GM12878 (cell line): ENCODE data around the gene AGMAT.

Source experiments
- CEBPB ChIP-seq, 2 experiments: fragments of 150-350 bp in 1 of 2; IDR thresholded peaks; 2 replicates each; pipeline ENCODE4 v1.6.1; 2012 to 2014; ENCODE audit warnings: low read depth in 2 of 2, low read length in 2 of 2, borderline replicate concordance in 1 of 2, inconsistent platforms in 1 of 2
- CTCF ChIP-seq, 3 experiments: IDR thresholded peaks in 2 of 3; conservative IDR thresholded peaks in 1 of 3; 2 replicates each; pipeline ENCODE4 v1.5.1; 2011; ENCODE audit warnings: low read depth in 3 of 3, low read length in 3 of 3, mild to moderate bottlenecking in 3 of 3, control low read depth in 2 of 3, moderate library complexity in 2 of 3, inconsistent platforms in 1 of 3, mixed read lengths in 1 of 3; ENCODE audit not compliant: control insufficient read depth in 2 of 3, insufficient read depth in 1 of 3; ENCODE audit errors: extremely low read depth in 1 of 3
- EP300 ChIP-seq, 2 experiments: fragments of 150-350 bp in 1 of 2; IDR thresholded peaks; 2 replicates each; pipeline ENCODE4 v1.6.1; 2011 to 2012; ENCODE audit warnings: low read depth in 2 of 2, low read length in 2 of 2, borderline replicate concordance in 1 of 2, improper control_type of control experiment in 1 of 2, inconsistent platforms in 1 of 2; ENCODE audit not compliant: control insufficient read depth in 1 of 2
- HDAC6 ChIP-seq: fragments of 200-600 bp; sonication (generic); IDR thresholded peaks from one replicate; pipeline ENCODE4 v1.8.0; 2017; ENCODE audit warnings: antibody characterized with exemption; ENCODE audit not compliant: unreplicated experiment
- POLR2A ChIP-seq: IDR thresholded peaks from 2 replicates; pipeline ENCODE4 v1.6.1; 2011; ENCODE audit warnings: low read depth, mild to moderate bottlenecking, low read length
- TCF3 ChIP-seq: IDR thresholded peaks from 2 replicates; pipeline ENCODE4 v1.6.1; 2012; ENCODE audit warnings: low read depth, mild to moderate bottlenecking, low read length, borderline replicate concordance; ENCODE audit not compliant: insufficient read depth
- YY1 ChIP-seq: IDR thresholded peaks from 2 replicates; pipeline ENCODE4 v1.6.1; 2011; ENCODE audit warnings: low read depth, mild to moderate bottlenecking, low read length
- ZSCAN29 ChIP-seq: fragments of 450-650 bp; IDR thresholded peaks from 2 replicates; pipeline ENCODE4 v1.6.1; 2017; ENCODE audit warnings: mild to moderate bottlenecking, moderate library complexity
- TF ChIP-seq, protein P1 (sequence below): IDR thresholded peaks from 2 replicates; pipeline ENCODE4 v1.6.1; 2011; ENCODE audit warnings: borderline replicate concordance, low read depth, mild to moderate bottlenecking, moderate library complexity, low read length; ENCODE audit not compliant: insufficient read depth, poor library complexity, severe bottlenecking

DNA sequence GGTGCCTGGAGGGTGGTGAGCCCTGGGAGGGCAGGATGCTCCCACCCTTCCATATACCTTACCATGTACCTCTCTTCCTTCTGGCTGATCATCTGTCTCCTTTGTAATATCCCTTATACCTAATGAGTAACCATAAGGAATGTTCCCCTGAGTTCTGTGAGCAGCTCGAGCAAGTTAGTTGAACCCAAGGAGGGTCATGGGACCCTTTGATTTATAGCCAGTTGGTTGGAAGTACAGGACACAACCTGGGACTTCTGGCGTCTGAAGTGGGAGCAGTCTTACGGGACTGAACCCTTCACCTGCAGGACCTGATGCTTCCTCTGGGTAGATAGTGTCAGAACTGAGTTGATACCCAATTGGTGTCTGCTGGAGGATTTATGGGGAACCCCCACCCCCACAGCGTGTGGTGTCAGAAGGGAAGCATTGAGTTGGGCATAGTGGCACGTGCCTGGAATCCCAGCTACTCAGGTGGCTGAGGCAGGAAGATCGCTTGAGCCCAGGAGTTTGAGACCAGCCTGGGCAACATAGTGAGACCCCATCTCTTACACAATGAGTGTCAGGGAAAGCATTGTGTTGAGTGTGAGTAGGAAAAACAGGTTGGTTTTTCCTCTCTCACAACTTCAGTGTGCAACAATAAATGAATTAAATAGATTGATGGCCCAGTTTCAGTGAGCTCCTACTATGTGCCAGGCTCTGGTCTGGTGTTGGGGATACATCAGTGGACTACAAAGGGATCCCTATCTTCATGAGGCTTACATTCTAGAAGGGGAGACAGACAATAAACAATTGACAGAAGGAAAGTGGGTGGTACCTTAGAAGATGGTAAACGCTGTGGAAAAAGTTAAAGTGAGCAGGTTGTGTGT lies 42.2 kb downstream of the AGMAT start:
- TF ChIP-seq POLR2A = no peak
- TF ChIP-seq, protein P1, sequence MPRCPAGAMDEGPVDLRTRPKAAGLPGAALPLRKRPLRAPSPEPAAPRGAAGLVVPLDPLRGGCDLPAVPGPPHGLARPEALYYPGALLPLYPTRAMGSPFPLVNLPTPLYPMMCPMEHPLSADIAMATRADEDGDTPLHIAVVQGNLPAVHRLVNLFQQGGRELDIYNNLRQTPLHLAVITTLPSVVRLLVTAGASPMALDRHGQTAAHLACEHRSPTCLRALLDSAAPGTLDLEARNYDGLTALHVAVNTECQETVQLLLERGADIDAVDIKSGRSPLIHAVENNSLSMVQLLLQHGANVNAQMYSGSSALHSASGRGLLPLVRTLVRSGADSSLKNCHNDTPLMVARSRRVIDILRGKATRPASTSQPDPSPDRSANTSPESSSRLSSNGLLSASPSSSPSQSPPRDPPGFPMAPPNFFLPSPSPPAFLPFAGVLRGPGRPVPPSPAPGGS = no peak
- no peak for TF ChIP-seq CEBPB (IDR thresholded peaks at IDR 0.05; ENCODE audit: borderline replicate concordance in 1 of 2, low read depth in 2 of 2, low read length in 2 of 2)
- no peak for TF ChIP-seq YY1
- no peak for TF ChIP-seq HDAC6
- TF ChIP-seq TCF3 = no peak
- TF ChIP-seq CTCF (IDR thresholded peaks at IDR 0.05 in 2 of 3, conservative IDR thresholded peaks at IDR 0.05 in 1 of 3; ENCODE audit: control insufficient read depth in 2 of 3, extremely low read depth in 1 of 3, insufficient read depth in 1 of 3, low read depth in 3 of 3, low read length in 3 of 3) = no peak
- no peak for TF ChIP-seq EP300 (IDR thresholded peaks at IDR 0.05; ENCODE audit: borderline replicate concordance in 1 of 2, control insufficient read depth in 1 of 2, low read depth in 2 of 2, low read length in 2 of 2)
- TF ChIP-seq ZSCAN29 = no peak
